DMS153 (cell line): Measurements from ENCODE around the gene CFAP97.
"Not testable (repeated sequence)": the region's sequence is repeated elsewhere in the genome, so short reads cannot be mapped to it uniquely, and the experiment has no call there.

Source experiments
- DNase-seq: peaks from one replicate; lab custom pipeline; 2025; lab: John Stamatoyannopoulos, UW

The CFAP97 gene

DNA sequence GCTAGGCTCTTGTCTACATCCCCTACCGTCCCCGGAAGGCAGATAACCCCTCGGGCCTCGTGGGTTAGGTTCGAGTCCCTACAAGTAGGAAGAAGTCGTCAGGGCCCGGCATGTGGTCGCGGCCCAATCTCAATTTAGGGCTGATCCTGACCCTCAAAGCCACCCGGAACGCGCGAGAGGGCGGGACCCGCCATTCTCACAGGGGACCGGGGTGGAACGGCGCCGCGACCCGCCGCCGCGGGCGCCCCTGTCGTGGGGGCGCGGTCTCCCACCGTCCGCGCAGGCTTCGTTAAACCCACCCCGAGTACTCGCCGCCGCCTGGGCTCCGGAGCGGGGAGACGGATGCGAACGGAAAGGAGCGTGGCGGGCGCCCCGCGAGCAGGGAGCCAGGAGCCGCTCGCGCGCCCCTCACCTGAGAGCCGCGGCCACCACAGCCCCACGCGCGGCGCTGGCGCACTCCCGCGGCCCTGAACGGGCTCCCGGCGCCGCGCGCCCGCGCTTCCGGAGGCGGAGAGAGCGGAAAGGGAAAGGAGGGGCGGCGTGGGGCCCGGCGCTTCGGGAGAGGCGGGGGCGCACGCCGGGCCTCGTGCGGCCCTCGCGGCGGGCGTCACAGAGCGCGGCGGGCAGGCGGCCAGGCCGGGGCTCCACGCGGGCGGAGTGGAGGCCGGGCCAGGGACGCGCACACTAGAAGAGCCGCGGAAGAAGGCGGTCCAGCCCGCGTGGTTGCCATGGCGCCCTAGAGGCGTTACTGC is at the start of gene CFAP97:
TSS of gene CFAP97 (minus strand) at position 515 of the 752 bp plus-strand sequence. CDS start 12,804 bp downstream, outside the sequence.
- DNase-seq: peak; percentile 64

DNA sequence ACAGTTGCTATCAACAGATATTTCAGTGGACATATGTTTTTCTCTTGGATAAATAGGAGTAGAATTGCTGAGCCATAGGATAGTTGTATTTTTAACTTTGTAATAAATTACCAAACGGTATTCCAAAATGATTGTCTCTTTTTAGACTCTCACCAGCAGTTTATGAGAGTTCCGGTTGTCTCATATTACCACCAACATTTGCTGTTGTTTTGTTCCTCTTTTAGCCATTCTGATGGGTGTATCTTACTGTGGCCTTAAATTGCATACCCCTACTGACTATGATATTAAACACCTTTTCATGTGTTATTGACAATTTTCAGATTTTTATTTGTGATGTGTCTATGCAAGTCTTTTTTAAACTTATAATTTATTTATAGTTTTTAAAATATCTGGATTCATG is 45.3 kb upstream of the CFAP97 start:
- no peak for DNase-seq

DNA sequence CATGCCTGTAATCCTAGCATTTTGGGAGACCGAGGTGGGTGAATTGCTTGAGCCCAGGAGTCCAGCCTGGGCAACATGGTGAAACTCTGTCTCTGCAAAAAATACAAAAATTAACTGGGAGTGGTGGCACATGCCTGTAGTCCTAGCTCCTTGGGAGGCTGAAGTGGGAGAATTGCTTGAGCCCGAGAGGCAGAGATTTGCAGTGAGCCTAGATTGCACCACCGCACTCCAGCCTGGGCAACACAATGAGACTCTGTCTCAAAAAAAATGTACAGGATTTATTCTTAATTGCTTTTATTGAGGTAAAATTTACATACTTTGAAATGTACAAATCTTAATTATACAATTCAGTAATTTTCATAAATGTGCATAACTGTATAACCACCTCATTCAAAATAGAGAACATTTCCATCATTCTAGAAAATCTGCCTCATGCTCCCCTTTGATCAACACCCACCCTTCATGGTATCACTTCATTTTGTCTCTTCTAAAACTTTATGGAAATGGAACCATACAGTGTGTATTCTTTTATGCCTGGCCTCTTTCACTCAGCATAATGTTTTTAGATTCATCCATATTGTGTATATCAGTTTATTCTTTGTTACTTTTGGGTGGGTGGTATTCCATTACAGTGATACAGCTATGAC is 44.7 kb upstream of the CFAP97 start:
- no peak for DNase-seq

DNA sequence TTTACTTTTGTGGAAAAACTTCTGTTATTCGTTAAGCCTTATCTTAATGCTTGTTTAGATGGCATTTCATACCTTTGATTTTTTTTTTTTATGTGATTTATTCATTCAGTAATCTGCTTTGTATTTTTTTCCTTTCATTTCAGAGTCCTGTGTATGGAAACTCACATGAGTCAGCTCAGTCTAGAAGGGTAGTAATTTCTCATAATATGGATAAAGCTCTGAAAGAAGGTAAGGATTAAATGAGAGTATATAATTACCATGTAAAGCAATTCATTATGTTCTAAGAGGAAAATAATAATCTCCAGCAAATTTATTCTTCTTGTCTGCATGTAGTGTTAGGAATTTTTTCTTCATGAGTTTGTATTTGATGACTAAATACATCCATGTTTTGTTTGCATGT is 43.4 kb upstream of the CFAP97 start:
- no peak for DNase-seq

DNA sequence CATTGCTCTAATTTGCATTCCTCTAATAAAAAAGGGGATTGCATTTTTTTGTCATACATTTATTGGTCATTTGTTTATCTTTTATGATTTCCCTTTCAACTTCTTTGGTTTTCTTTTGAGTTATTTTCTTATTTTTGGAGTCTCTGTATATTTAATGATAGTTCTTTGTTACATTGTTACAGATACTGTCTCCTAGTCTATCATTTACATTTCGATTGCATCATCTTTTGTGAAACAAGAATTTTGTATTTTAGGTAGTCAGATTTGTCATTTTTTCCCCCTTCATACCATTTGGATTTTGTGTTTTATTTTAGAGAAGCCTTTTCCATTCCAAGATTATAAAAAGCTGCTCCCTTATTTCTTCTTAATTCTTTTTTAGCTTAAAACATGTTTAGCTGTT is 42.7 kb upstream of the CFAP97 start:
- DNase-seq: no peak

DNA sequence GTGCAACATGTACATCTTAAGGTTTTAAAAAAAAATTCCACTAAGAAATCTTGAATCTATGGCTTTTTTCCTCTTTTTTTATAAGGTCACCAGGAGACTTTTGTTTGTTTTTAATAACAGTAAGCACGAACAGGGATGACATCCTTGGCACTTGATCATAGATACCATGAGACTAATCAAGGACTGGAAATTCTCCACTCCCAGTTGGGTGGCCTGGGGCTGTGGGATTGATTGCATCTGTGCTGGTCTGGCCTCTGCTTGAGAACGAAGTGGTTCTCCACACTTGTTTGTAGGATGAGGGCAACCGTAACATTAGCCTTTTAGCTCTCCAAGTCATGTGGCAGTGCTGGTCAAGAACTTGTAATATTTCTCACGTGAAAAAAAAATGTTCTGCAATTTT is 41.0 kb upstream of the CFAP97 start:
- DNase-seq: no peak

DNA sequence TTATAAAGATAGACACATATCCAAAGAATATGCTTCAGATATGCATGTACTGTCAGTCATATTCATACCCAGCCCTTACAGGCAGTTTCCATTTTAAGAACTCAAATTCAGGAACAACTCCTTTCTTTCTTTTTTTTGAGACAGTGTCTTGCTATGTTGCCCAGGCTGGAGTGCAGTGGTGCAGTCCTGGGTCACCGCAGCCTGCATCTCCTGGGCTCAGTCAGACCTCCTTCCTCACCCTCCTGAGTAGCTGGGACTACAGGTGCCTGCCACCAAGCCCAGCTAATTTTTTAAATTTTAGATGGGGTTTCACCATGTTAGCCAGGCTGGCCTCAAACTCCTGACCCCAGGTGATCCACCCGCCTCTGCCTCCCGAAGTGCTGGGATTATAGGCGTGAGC is 40.1 kb upstream of the CFAP97 start:
- DNase-seq: no peak

DNA sequence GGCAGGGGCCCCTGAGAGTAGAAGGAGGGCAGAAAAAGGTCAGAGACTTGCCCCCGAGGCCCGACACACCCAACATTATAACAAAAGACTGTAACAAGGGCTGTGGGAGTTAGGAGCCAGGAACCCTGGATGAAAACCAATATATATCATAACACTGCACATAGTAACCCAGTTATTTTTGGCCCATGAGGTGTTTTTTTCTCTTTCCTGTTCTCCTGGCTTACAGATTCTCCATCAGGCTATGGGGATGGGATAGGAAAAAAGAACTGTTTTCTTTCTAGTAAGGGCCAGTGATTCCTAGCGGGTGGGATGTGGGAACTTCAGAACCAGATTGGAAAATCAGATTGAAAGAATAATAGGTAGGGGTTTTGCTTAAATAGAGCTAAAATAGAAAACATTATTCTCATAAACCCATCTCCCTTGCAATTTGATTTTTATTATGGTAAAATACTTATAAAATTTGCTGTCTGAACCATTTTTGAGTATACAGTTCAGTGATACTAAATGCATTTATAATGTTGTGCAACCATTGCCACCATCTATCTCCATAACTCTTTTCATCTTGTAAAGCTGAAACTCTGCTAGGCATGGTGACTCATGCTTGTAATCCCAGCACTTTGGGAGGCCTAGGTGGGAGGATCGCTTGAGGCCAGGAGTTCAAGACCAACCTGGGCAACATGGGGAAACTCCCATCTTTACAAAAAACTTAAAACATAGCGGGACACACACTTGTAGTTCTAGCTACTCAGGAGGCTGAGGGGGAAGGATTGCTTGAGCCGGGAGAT is 39.1 kb upstream of the CFAP97 start:
- DNase-seq: no peak

DNA sequence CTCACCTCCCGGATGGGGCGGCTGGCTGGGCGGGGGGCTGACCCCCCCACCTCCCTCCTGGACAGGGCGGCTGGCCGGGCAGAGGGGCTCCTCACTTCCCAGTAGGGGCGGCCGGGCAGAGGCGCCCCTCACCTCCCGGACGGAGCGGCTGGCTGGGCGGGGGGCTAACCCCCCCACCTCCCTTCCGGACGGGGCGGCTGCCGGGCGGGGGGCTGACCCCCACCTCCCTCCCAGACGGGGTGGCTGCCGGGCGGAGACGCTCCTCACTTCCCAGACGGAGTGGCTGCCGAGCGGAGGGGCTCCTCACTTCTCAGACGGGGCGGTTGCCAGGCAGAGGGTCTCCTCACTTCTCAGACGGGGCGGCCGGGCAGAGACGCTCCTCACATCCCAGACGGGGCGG is 36.7 kb upstream of the CFAP97 start:
- not testable (repeated sequence) for DNase-seq

DNA sequence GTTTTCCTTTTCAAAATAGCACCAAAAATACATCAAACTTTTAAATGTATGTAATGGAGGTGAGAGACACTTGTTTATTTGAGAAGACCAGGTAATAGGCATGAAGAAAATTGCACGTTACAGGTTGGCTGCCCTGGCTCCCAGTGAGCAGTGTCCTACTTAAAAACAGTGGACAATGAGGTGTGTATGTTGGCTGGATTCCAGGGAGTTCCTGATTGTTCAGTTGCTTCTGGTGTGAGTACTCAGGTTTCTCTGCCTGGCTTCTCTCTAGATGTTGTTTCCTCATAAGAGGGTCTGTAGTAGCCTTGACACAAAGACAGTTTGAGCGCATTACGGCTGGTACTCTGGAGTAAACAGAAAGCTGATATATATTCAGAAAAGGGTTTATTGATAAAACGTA is 35.0 kb upstream of the CFAP97 start:
- DNase-seq: no peak

DNA sequence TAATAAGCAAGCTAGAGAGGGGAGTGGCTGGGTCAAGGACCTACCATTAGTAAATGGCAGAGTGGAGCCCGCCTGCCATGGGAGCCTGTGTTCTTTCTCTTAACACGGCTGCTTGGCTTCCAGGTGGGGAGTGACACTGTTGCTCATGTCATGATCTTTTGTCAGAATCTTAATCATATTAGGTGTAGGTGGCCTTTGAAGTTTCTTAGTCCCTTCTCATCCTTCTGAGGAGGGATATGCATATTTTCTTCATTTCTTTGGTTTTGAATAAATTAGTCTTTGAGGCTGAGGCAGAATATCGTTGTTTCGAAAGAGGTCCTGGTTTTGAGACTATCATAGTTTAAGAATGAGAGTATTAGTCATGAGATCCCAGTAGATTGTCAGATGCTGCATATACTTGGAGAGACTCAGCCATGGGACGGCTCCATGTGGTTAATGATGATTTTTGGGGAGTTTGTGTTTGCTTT is 34.4 kb upstream of the CFAP97 start:
- DNase-seq: no peak

DNA sequence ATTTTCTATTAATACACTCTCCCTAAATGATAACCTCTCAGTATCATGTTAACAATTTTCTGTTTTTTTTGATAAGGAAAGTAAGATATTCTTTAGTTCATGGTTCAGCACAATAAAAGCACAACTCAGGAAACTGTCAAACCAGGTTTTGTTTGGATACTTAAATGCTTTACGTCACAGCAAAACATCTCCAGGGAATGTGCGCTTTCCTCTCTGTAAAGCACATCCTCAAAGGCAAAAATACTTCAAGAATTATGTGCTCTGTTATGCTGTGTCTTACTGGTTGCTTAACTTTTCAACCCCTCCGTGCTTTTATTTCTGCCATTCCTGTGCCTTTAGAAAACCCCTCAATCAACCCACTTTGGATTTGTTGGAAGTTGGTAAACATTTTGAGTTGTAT is 33.4 kb upstream of the CFAP97 start:
- no peak for DNase-seq

DNA sequence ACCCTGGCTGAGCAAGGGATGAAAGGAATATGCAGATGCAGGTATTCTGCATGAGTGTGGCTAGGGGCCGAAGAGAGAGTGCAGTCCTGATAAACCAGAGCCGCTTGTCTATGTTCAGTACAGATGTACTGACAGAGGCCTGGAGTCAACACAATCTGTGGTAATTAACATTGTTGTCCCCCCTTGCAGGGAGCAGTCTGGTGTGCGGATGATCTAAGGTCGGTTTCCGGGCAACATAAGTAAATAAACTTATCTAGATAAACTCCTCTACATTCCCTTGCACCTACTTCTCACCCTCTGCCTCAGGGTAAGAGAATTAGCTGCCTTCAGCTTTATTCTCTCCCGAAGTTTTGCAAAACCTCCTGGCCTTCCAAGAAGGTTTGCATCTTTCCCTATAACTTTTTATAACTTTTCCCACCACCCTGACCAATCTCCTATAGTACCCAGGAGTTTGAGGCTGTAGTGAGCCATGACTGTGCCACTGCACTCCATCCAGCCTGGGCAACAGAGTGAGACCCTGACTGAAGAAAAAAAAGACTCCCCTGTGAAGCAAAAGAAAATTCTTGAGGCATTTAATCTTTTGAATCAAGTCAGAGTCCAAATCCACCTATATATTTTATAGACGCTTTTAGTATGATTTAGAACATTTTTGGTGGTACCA is 32.2 kb upstream of the CFAP97 start:
- DNase-seq: no peak

DNA sequence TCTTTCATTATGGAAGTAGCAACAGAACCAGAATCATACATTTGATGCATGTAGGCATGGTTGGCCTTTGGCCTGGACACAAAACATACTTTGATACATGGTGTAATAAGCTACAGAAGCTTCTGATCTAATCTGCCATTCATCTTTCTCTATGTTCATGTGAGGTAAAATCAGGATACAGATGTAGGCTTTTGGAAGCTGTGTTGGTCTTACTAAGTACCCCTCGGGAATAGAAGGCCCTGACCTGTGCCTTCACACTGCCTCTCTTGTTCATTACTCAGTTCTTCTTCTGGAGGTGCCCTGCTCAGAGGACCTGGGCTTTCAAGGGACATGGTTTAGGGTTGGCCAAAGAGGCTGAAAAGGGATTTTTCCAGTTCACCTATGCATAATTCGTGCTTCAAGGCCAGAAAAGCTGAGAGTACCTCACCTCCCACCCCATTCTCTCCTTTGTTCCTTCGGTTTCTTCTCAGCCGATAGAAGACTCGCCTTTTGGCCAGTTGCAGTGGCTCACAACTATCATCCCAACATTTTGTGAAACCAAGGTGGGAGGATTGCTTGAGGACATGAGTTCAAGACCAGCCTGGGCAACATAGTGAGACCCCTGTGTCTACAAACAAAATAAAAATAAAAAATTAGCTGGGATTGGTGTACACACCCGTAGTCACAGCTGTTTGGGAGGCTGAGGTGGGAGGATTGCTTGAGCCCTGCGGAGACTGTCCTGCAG is 31.5 kb upstream of the CFAP97 start:
- no peak for DNase-seq

DNA sequence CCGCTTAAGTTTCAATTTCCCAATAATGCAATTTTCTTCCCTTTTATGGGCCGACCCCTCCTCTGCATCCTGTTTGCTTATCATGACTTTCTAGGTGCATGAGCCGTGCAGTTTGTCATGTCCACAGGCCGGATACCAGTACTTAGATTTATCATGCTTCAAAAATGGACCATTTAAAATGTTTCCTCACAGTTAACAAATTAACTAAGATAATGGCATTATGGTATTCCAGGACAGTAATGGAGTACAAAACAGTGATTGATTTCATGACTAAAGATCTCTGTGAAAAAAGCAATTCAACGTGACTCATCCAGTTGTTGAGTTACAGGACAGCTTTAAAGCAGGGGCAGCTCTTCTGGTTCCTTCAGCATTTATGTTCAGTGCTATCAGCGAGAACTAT is 28.6 kb upstream of the CFAP97 start:
- no peak for DNase-seq

DNA sequence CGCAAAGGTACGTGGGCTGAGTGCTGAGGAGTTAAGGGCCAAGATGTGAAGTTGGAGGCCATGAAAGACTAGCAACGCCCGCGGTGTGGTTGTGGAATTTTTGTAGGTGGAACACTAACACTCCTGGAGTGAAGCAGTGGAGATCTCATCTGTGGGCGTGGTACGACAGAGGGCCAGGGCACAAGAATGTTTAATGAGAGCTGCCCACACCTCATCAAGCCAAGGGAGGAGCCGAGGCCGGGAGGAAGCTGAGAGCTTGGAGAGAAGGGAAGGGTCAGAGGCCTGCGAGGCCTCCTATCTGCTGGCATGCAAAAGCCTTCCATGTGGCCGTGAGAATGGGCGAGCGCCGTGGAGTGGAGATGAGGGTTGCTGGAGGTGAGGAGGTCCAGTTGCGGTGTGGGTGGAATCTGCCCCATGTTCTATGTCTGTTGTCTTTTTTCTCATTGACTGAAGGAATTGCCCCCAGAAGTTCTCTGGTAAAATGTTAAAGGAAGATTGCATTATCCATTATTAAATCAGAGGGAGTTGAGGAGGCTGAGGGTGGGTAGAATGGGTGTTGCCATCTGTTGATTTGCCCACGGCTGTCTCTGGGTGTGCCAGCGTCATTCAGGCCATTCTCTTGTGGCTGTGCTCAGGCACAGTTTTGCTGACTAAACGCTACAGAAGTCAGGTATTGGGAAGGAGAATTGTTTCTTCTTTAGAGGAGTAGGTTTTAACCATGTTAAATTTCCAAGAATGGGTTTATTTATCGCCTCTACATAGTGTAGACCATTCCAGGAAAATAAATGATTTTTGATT is 25.4 kb upstream of the CFAP97 start:
- DNase-seq: no peak

DNA sequence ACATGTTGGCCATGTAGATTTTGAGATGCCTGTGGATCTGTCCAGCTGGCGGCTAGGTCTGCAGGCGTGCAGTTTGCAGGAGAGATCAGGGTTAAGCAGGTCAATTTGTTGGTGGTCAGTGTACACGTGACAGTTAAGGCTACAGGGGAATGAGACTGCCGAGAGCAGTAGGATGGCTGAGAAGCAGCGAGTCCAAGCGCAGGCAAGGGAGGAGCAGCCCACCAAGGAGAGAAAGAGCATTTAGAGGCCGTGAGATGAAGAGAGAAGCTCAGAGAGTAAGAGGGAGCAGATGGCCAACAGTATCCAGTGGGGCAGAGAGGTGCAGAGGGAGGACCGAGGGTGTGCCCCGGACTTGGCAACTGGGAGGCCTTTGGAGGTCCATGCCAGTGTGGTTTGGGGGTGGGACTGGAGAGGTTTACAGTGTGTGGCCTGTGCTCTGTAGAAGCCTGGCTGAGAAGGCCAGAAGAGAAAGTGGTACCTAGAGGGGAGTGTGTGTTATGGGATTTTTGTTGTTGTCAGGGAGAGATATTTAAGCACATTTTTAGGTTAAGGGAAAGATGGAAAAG is 24.0 kb upstream of the CFAP97 start:
- no peak for DNase-seq

DNA sequence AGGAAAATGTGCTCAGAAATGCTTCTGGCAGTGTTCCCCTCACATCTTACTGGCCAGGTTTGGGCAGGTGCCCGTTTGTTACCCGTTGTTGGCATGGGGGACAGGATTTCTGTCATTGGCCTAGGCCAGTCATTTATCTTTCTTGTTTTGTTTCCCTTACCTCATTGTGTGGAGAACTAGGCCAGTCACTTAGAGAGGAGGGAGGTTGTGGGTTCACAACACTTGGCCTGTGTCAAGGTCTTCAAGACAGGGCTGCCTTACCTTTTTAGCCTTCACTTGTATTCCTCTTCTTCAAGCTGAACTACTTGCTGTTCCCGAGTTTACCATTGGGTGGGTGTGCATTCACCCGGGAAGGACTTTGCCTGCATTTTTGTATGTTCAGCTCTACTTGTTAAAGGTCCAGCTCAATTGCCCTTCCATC is 23.3 kb upstream of the CFAP97 start:
- no peak for DNase-seq

DNA sequence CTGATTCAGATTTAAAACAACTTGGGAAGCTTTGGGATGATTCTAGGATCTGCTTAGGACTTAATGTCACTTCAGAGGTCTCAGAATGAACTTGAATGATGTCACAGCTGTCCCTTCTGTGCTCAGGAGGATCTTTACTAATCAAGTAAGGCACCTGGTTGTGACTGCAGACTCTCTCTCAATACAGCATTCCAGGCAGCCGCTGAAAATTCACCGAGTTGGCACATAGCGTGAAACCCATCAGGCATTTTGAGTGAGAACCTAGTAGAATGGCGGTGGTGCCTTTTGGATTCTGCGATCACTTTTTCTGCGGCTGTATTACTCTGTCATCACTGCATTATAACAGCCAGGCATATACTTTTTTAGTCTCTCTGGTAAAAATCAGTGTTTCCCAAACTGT is 22.1 kb upstream of the CFAP97 start:
- DNase-seq: no peak

DNA sequence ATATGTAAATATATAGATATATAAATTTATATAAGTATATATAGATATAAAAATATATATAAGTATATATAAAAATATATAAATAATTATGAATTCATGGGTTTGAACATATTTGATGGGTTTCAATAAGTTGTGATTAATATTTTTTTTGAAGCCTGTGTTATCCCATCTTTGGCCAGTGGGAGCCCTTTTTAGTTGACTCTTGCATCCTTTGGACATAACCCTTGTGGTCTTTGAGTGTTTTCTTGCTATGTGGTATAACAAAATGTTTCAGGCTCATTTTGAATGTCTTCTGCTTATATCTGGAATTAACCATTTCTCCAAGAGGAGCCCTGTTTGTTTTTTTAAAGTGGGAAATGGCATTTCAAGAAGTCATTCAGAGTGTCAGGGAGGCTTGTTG is 20.8 kb upstream of the CFAP97 start:
- DNase-seq: no peak

DNA sequence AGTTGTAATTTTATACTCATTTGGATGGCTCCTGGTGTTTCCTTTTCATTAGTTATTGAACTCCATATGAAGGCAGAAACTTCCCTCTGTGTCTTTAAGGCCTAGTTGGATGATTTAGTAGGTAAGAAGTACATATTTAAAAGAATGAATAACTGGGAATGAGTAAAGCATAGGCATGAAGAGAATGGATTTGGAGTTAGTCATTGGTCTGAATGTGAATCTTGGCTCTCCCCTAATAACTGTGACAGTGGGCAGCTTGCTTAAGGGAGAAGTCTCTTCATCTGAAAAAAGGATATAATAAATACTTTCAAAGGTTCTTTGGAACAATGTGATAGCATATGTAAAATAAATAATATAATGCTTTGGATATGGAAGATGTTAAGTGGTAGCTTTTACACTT is 18.8 kb upstream of the CFAP97 start:
- no peak for DNase-seq
